Activated CD4-positive, CD25-positive, alpha-beta regulatory T cell treated with anti-CD3 and anti-CD28 coated beads, Interleukin-2, amount 50 U/mL, for 72 hours (primary cell): ENCODE results near the gene COBL.

Experiments used
- DNase-seq: peaks from one replicate; pipeline ENCODE4 v3.0.0; 2021

The COBL gene

DNA sequence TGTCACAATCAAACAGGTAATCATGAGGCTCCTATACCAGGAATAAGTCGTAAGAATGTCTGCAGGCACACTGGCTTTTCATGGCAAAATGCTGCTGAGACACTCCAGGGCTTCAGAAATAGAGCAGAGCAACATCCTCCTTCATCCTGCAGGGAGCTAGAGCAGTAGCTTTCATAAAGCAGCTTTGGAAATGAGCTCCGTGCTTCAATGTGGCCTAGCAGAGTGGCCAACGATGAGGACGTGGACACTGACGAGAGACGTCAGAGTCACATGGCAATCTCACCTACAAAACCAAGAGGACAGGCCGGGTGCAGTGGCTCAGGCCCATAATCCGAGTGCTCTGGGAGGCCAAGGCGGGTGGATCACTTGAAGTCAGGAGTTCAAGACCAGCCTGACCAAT is 9.8 kb downstream of the COBL start:
- no peak for DNase-seq

DNA sequence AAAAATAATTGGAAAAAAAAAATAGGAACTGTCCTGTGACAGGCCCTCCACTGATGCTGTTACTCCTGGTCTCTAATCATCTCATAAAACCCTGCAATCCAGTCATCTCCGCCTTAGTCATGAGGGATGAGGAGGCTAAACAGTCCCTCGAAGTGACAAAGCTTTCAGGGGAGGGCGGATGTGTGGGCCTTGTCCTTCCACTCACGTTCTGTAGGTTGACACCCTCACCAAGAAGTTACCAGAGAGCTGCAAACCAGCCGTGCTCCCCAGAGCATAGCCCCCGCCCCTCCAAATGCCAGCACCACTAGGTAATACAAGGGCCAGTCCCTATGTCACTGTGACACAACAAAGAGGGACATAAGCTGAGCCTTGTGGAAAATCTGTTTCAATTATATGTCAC is 11.9 kb downstream of the COBL start:
- DNase-seq = no peak

- DNase-seq = no peak
These were observed 13.5 kb downstream of the COBL start for GRCh38 chr7:51303142-51303525.

GRCh38 chr7:51301806-51302205 is 14.8 kb downstream of the COBL start:
- DNase-seq = no peak

GRCh38 chr7:51300762-51301674 is 15.6 kb downstream of the COBL start:
- no peak for DNase-seq

GRCh38 chr7:51299391-51300133 is 17.0 kb downstream of the COBL start:
- DNase-seq = no peak

- DNase-seq = no peak
These were observed 17.7 kb downstream of the COBL start for GRCh38 chr7:51298912-51299311.

GRCh38 chr7:51297986-51298385 is 18.6 kb downstream of the COBL start:
- no peak for DNase-seq

DNA sequence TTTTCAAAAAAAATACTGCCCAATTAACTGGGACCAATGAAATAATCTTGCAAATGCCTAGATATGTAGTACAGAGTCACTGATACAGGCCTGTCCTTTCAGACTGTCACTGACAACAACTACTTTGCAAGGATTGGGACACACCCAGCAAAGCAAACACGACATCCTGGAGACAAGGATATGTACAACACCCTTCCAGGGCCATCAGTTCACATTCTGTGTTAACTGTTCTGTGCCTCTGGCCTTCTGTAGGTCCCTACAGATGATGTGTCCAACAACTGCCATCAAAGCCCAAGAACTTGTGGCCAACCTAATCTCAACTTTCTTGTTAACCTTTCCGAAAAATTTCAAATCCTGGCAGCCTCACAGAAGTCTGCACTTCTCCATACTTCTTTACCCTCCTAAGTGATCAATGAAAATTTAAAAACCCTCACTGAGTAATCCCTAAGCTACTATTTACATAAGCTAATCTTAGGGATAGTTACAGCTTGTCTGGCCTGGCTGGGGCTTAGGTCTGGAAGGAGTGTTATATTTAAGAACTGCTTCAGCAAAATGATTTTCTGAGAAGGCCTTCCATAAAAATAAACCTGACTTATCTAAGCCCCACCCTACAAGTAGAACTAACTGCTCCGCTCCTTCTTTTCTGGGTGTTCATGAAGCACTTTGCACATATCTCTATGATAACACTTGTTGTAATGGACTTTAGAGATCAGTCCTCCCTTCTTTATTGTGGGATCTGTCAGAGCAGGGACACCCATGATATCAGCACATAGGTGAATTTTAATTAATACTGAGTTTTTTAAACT is 21.0 kb downstream of the COBL start:
- DNase-seq = no peak

DNA sequence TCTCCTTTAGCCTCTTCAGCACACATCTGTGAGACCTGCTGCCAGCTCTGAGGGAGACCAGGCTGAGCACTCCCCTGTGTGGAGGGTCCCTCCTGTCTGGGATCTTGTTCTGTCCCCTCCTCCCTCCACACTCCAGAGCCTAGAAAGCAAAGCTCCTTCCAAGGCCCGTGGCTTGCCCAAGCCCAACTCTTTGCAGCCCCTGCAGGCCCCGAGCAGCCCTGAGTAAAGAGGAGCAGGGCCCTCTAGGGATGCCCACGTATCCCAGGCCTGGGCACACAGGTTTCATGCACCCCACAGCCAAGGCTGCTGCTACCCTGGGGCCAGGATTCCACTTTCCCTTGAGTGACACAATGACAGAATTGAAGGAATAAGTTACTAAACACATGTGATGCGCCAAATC is 24.0 kb downstream of the COBL start:
- no peak for DNase-seq

GRCh38 chr7:51290702-51291540 is 25.7 kb downstream of the COBL start:
- no peak for DNase-seq

DNA sequence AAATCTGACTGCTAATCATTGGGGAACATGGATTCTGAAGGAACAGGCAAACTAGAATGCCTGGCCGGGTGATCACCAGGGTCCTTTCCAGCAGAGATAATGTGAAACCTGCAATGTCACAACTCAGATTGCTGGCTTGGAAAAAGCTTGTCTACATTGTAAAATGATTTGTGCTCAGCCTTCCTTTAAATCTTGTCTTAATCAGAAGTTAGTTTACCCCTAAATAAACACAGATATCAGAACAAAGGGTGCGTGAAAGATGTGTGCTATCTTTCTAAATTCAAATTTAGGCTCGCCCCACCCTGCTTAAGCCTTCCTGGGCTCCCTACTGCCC is 26.3 kb downstream of the COBL start:
- DNase-seq = no peak

- no peak for DNase-seq
These were observed 26.8 kb downstream of the COBL start for GRCh38 chr7:51289623-51290303.

- DNase-seq = no peak
These were observed 27.6 kb downstream of the COBL start for GRCh38 chr7:51288896-51289622.

DNA sequence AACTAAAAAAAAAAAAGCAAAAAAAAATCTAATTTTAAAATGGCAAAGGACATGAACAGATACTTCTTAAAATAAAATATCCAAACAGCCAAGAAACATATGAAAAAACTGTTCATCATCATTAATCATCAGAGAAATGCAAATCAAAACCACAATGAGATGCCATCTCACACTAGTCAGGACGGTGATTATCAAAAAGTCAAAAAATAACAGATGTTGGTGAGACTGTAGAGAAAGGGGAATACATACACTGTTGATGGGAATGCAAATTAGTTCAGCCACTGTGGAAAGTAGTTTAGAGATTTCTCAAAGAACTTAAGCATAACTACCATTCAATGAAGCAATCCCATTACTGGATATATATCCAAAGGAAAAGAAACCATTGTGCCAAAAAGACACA is 30.2 kb downstream of the COBL start:
- DNase-seq = no peak

GRCh38 chr7:51280156-51280555 is 36.5 kb downstream of the COBL start:
- no peak for DNase-seq

DNA sequence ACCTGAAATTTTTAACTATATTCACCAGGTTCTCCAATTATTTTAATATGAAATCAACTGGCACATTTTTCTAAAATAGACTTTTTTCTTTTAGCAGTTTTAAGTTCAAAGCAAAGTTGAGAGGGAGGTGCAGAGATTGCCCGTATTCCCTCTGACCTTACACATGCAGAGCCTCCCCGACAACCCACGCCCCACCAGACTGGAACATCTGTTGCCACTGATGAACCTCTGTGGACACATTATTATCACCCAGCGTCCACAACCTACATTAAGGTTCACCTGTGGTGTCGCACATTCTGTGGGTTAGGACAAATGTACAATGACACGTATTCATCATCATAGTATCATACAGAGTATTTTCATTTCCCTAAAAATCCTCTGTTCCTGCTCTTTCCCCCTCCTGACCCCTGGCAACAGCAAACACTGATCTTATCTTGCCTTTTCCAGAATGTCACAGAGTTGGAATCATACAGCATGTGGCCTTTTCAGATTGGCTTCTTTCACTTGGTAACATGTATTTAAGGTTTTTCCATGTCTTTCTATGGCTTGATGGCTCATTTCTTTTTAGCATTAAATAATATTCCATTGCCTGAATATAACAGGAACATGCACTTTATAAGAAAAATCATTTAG is 37.1 kb downstream of the COBL start:
- DNase-seq = no peak

DNA sequence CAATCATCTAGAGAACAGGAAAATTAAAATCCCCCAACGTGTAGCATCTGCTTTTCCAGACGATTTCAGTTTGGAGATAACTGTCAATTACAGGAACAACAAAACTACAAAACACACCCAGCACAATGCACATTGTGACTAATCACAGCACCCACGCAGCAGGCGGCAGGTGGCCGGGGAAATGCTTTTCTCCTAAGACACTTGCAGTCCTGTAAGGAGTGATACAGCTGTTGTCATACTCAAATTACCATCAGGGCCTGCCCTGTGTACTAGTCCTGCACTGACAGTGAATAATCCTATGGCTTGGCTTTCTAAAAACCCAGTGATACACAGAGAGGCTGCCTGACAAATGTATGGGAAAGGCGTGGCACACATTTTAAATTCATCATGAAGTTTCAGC is 37.8 kb downstream of the COBL start:
- no peak for DNase-seq

DNA sequence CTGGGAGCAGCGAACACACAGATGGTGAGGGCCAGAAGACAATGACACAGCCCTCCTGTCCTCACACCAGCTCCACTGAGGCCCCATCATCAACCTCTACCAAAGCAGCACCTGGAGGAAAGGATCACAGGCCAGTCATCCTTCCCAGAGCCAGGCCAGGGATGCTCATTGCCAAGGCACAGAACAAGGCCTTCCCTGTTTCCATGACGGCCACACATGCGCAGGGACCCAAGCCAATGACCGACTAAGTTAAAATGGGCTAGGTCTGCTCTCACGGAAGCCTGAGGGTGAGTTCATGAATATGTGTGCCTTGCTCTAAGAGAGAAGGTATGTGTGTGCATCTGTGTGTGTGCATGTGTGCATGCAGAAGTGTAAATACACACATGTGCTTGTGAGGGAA is 39.6 kb downstream of the COBL start:
- DNase-seq = no peak

GRCh38 chr7:51276091-51276605 is 40.5 kb downstream of the COBL start:
- DNase-seq = no peak

- DNase-seq = no peak
These were observed 41.1 kb downstream of the COBL start for GRCh38 chr7:51275532-51275931.
